ENCODE data around the gene CACNA2D3.

The CACNA2D3 gene

GRCh38 chr3:54999811-55000210, 877.5 kb downstream of the CACNA2D3 start:
- Histone ChIP-seq H3K4me1 (peaks cover 19% of the 10 kb centered on the region), H3K9me3 (ENCODE audit: control insufficient read depth, low read length) (no peaks in the 10 kb centered on the region), H2AFZ (peak overlapping the region; percentile 13), H3K4me3 (ENCODE audit: low read depth, low read length) (no peak overlapping the region), H3K9ac (no peak overlapping the region), H3K36me3 (ENCODE audit: control insufficient read depth, insufficient read depth, low read length) (no peaks in the 10 kb centered on the region), H3K27ac (peak overlapping the region; percentile 87), H3K79me2 (no peaks in the 10 kb centered on the region), H3K27me3 (ENCODE audit: control insufficient read depth, insufficient read depth, low read length) (no peaks in the 10 kb centered on the region), H3K4me2 (ENCODE audit: low read length) (no peak overlapping the region)
- no peak for TF ChIP-seq CTCF (IDR thresholded peaks at IDR 0.05)

GRCh38 chr3:55000546-55000945, 878.2 kb downstream of the CACNA2D3 start:
- no peaks in the 10 kb centered on the region for H3K9me3 ChIP-seq (ENCODE audit: control insufficient read depth, low read length)
- no peaks in the 10 kb centered on the region for H3K36me3 ChIP-seq (ENCODE audit: control insufficient read depth, insufficient read depth, low read length)
- H2AFZ ChIP-seq, result no peak overlapping the region
- no peak overlapping the region for H3K4me2 ChIP-seq (ENCODE audit: low read length)
- no peaks in the 10 kb centered on the region for H3K27me3 ChIP-seq (ENCODE audit: control insufficient read depth, insufficient read depth, low read length)
- TF ChIP-seq CTCF (IDR thresholded peaks at IDR 0.05), result no peak
- H3K4me3 ChIP-seq (ENCODE audit: low read depth, low read length), result no peak overlapping the region
- no peaks in the 10 kb centered on the region for H3K79me2 ChIP-seq
- peaks cover 19% of the 10 kb centered on the region for H3K4me1 ChIP-seq
- H3K9ac ChIP-seq, result no peak overlapping the region
- peak overlapping the region; percentile 87 for H3K27ac ChIP-seq

GRCh38 chr3:55000953-55001352, 878.6 kb downstream of the CACNA2D3 start:
- no peaks in the 10 kb centered on the region for H3K27me3 ChIP-seq (ENCODE audit: control insufficient read depth, insufficient read depth, low read length)
- no peaks in the 10 kb centered on the region for H3K36me3 ChIP-seq (ENCODE audit: control insufficient read depth, insufficient read depth, low read length)
- H3K27ac ChIP-seq, result peak overlapping the region; percentile 29
- no peaks in the 10 kb centered on the region for H3K9me3 ChIP-seq (ENCODE audit: control insufficient read depth, low read length)
- H2AFZ ChIP-seq, result no peak overlapping the region
- no peak overlapping the region for H3K4me3 ChIP-seq (ENCODE audit: low read depth, low read length)
- H3K9ac ChIP-seq, result no peak overlapping the region
- H3K4me2 ChIP-seq (ENCODE audit: low read length), result no peak overlapping the region
- H3K4me1 ChIP-seq, result peaks cover 19% of the 10 kb centered on the region
- no peak for TF ChIP-seq CTCF (IDR thresholded peaks at IDR 0.05)
- H3K79me2 ChIP-seq, result no peaks in the 10 kb centered on the region

- H3K4me1 ChIP-seq, result peaks cover 19% of the 10 kb centered on the region
- TF ChIP-seq CTCF (IDR thresholded peaks at IDR 0.05), result no peak
- H3K9me3 ChIP-seq (ENCODE audit: control insufficient read depth, low read length), result no peaks in the 10 kb centered on the region
- H2AFZ ChIP-seq, result no peak overlapping the region
- H3K27ac ChIP-seq, result no peak overlapping the region
- H3K27me3 ChIP-seq (ENCODE audit: control insufficient read depth, insufficient read depth, low read length), result no peaks in the 10 kb centered on the region
- no peak overlapping the region for H3K4me2 ChIP-seq (ENCODE audit: low read length)
- no peak overlapping the region for H3K4me3 ChIP-seq (ENCODE audit: low read depth, low read length)
- no peaks in the 10 kb centered on the region for H3K36me3 ChIP-seq (ENCODE audit: control insufficient read depth, insufficient read depth, low read length)
- H3K79me2 ChIP-seq, result no peaks in the 10 kb centered on the region
- no peak overlapping the region for H3K9ac ChIP-seq
These were observed 880.1 kb downstream of the CACNA2D3 start for GRCh38 chr3:55002416-55002930.

GRCh38 chr3:55006244-55006676, 883.9 kb downstream of the CACNA2D3 start:
- Histone ChIP-seq H3K4me2 (ENCODE audit: low read length) (no peak overlapping the region), H3K36me3 (ENCODE audit: control insufficient read depth, insufficient read depth, low read length) (no peaks in the 10 kb centered on the region), H3K9ac (no peak overlapping the region), H3K9me3 (ENCODE audit: control insufficient read depth, low read length) (no peaks in the 10 kb centered on the region), H3K27me3 (ENCODE audit: control insufficient read depth, insufficient read depth, low read length) (no peaks in the 10 kb centered on the region), H3K4me1 (peaks cover 11% of the 10 kb centered on the region), H2AFZ (peak overlapping the region; percentile 30), H3K4me3 (ENCODE audit: low read depth, low read length) (no peak overlapping the region), H3K27ac (no peak overlapping the region), H3K79me2 (no peaks in the 10 kb centered on the region)
- TF ChIP-seq CTCF (IDR thresholded peaks at IDR 0.05), result no peak

All from parathyroid adenoma (tissue), 2 donors.